ENCODE measurements around the gene CRACDL.

DNA sequence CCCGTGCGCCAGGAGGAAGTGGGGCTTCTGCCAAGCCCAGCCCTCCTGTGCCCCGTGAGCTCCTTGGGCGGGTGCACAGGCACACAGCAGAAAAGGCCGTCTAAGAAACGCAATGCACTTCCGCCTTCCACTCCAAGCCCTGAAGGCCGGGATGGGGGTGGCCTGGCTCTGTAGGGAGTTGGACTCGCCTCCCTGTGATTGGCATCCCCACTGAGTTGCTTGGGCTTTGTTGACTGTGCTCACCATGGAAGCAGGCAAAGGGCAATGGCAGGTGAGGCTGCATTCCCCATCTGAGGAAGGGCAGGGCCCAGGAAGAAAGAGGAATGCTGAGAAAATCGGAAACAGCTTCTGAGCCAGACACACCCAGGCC, 66.8 kb downstream of the CRACDL start:
- TF ChIP-seq EP300 (IDR thresholded peaks at IDR 0.05; ENCODE audit: borderline replicate concordance in 1 of 2, low read depth in 1 of 2, low read length in 1 of 2), result no peak
- TF ChIP-seq, protein P1, sequence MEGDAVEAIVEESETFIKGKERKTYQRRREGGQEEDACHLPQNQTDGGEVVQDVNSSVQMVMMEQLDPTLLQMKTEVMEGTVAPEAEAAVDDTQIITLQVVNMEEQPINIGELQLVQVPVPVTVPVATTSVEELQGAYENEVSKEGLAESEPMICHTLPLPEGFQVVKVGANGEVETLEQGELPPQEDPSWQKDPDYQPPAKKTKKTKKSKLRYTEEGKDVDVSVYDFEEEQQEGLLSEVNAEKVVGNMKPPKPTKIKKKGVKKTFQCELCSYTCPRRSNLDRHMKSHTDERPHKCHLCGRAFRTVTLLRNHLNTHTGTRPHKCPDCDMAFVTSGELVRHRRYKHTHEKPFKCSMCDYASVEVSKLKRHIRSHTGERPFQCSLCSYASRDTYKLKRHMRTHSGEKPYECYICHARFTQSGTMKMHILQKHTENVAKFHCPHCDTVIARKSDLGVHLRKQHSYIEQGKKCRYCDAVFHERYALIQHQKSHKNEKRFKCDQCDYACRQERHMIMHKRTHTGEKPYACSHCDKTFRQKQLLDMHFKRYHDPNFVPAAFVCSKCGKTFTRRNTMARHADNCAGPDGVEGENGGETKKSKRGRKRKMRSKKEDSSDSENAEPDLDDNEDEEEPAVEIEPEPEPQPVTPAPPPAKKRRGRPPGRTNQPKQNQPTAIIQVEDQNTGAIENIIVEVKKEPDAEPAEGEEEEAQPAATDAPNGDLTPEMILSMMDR (IDR thresholded peaks at IDR 0.05), result no peak

Measured in SK-N-SH (cell line).